Progenitor cell of endocrine pancreas (in vitro differentiated cells): ENCODE results near the gene PLA2G10. TPM values are rescaled to one million over a fixed set of nuclear protein-coding genes. Genes with fewer than 3 reads are reported as not detected.
"Not testable (repeated sequence)": the region's sequence is repeated elsewhere in the genome, so short reads cannot be mapped to it uniquely, and the experiment has no call there.

Source experiments
- DNase-seq: peaks from one replicate; pipeline ENCODE4 v3.0.0; 2021; ENCODE audit warnings: low spot score; ENCODE audit not compliant: unreplicated experiment
- H3K27ac Mint-ChIP-seq: 2 replicates; pipeline ENCODE4 v1.8.0; 2021; ENCODE audit warnings: mild to moderate bottlenecking, moderate library complexity, mixed read lengths
- H3K27me3 Mint-ChIP-seq: 2 replicates; pipeline ENCODE4 v1.8.0; 2021; ENCODE audit warnings: mixed read lengths
- H3K36me3 Mint-ChIP-seq: 2 replicates; pipeline ENCODE4 v1.8.0; 2022; ENCODE audit warnings: mixed read lengths; ENCODE audit not compliant: insufficient read depth
- H3K4me1 Mint-ChIP-seq: 2 replicates; pipeline ENCODE4 v1.8.0; 2021; ENCODE audit warnings: low read depth, mixed read lengths
- H3K4me3 Mint-ChIP-seq: 2 replicates; pipeline ENCODE4 v1.8.0; 2021; ENCODE audit warnings: low read depth, mild to moderate bottlenecking, moderate library complexity, mixed read lengths
- H3K9me3 Mint-ChIP-seq: 2 replicates; pipeline ENCODE4 v1.8.0; 2021; ENCODE audit warnings: low read depth, mixed read lengths
- total RNA-seq: library from RNA; stranded (reverse); gene quantifications from 2 replicates; pipeline ENCODE4 v1.2.1, GENCODE V29; 2021
- TF ChIP-seq, protein P1 (sequence below): fragments of 200-600 bp; sonication (generic); IDR thresholded peaks from one replicate; pipeline ENCODE4 v1.5.0; 2021; ENCODE audit warnings: antibody characterized with exemption, mild to moderate bottlenecking; ENCODE audit not compliant: unreplicated experiment

Gene PLA2G10
- total RNA-seq, 1 donor from 2014 or later = 2.2 TPM

DNA sequence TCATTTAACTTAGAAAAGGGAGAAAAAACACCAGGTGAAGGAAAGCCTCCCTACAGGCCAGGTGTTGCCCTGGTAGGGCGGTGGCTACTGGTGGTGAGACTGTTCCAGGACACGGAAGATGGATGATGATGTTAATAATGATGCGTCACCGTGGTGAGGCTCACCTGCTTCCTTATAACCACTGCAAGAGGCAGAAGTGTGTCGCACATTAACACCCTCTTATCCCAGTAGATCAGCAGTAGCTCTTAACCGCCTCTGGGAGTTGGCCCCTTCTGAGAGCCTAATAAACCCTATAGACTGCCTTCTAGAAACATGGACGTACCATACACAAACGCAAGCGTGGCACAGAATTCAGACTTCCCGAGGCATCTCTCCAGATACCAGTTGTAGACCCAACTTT lies 53.6 kb downstream of the PLA2G10 start:
- peaks cover 10% of the 10 kb centered on the region for H3K36me3 Mint-ChIP-seq

DNA sequence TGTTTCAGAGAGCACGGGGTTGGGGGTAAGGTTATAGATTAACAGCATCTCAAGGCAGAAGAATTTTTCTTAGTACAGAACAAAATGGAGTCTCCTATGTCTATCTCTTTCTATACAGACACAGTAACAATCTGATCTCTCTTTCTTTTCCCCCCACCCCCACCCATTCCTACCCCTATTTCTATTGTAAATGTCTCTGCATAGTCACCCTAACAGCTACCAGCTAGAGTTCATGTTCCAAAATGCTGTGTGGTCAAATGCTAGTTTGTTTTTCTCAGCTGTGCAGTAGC lies 57.2 kb downstream of the PLA2G10 start:
- peaks cover 50% of the 10 kb centered on the region for H3K4me1 Mint-ChIP-seq
- H3K27me3 Mint-ChIP-seq, H3K36me3 Mint-ChIP-seq, DNase-seq, H3K9me3 Mint-ChIP-seq: not testable (repeated sequence)
- peak overlapping the region; percentile 97 for H3K27ac Mint-ChIP-seq
- peak overlapping the region; percentile 53 for H3K4me3 Mint-ChIP-seq

More for the DNA sequence above, 53.6 kb downstream of the PLA2G10 start:
- Mint-ChIP-seq H3K9me3 (no peaks in the 10 kb centered on the region), H3K4me3 (no peak overlapping the region), H3K27me3 (no peaks in the 10 kb centered on the region), H3K27ac (peak overlapping the region; percentile 25), H3K4me1 (peaks cover 35% of the 10 kb centered on the region)
- no peak for DNase-seq
- TF ChIP-seq, protein P1, sequence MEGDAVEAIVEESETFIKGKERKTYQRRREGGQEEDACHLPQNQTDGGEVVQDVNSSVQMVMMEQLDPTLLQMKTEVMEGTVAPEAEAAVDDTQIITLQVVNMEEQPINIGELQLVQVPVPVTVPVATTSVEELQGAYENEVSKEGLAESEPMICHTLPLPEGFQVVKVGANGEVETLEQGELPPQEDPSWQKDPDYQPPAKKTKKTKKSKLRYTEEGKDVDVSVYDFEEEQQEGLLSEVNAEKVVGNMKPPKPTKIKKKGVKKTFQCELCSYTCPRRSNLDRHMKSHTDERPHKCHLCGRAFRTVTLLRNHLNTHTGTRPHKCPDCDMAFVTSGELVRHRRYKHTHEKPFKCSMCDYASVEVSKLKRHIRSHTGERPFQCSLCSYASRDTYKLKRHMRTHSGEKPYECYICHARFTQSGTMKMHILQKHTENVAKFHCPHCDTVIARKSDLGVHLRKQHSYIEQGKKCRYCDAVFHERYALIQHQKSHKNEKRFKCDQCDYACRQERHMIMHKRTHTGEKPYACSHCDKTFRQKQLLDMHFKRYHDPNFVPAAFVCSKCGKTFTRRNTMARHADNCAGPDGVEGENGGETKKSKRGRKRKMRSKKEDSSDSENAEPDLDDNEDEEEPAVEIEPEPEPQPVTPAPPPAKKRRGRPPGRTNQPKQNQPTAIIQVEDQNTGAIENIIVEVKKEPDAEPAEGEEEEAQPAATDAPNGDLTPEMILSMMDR = no peak

DNA sequence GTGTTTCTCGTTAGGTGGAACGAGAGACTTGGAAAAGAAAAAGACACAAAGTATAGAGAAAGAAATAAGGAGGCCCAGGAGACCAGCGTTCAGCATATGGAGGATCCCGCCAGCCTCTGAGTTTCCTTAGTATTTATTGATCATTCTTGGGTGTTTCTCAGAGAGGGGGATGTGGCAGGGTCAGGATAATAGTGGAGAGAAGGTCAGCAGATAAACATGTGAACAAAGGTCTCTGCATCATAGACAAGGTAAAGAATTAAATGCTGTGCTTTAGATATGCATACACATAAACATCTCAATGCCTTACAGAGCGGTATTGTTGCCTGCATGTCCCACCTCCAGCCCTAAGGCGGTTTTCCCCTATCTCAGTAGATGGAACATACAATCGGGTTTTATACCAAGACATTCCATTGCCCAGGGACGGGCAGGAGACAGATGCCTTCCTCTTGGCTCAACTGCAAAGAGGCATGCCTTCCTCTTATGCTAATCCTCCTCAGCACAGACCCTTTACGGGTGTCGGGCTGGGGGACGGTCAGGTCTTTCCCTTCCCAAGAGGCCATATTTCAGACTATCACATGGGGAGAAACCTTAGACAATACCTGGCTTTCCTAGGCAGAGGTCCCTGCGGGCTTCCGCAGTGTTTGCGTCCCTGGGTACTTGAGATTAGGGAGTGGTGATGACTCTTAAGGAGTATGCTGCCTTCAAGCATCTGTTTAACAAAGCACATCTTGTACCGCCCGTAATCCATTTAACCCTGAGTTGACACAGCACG lies 57.7 kb downstream of the PLA2G10 start:
- Mint-ChIP-seq H3K27ac (peak overlapping the region; percentile 97), H3K4me1 (peaks cover 50% of the 10 kb centered on the region), H3K4me3 (peak overlapping the region; percentile 53)
- not testable (repeated sequence) for H3K9me3 Mint-ChIP-seq, H3K27me3 Mint-ChIP-seq, H3K36me3 Mint-ChIP-seq, DNase-seq

DNA sequence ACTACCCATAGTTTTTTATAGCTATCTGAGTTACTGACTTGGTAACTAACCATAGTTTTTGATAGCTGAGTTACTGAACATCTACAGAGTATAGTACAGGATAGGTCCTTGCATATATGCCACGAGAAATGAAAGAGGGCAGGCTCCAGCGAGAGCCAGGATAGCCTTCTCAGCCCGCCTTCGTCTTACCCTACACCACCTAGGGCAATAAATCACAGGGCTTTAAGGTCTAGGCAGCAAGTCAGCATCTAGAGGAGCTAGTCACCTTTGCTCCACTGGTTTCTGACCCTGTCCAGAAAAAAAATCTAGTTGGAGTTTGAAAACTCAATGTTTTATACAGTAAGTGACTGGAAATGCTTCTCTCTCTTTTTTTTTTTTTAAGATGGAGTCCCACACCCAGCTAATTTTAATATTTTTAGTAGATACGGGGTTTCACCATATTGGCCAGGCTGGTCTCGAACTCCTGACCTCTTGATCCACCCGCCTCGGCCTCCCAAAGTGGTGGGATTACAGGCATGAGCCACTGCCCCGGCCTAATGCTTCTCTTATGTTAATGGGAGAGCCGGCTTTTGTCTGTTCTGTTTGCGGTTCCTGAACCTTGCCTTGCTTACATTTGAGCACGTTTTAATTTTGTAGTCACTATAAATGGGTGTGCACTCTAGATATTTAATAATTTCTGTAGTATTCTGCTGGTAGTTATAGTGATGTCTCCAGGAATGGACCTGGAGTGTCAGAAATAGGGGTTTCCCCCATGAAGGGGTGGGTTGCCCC lies 58.5 kb downstream of the PLA2G10 start:
- no peaks in the 10 kb centered on the region for H3K27me3 Mint-ChIP-seq
- H3K36me3 Mint-ChIP-seq = peaks cover 7% of the 10 kb centered on the region
- peaks cover 44% of the 10 kb centered on the region for H3K4me1 Mint-ChIP-seq
- H3K4me3 Mint-ChIP-seq = peak overlapping the region; percentile 53
- TF ChIP-seq, protein P1 = no peak
- no peak for DNase-seq
- no peaks in the 10 kb centered on the region for H3K9me3 Mint-ChIP-seq
- H3K27ac Mint-ChIP-seq = peak overlapping the region; percentile 97

DNA sequence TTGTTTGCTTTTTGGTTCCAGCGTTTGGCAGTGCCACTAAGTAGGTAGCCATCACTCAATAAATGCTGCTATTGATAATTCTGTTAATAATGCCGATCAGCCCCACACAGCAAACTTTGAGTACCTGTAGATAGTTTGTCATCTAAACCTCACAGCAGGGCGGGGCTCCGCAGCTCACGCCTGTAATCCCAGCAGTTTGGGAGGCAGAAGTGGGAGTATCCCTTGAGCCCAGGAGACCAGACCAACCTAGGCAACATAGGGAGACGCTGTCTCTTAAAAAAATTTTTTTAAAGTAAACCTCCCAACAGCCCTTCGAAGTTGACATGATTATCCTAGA lies 59.8 kb downstream of the PLA2G10 start:
- peaks cover 4% of the 10 kb centered on the region for H3K9me3 Mint-ChIP-seq
- H3K4me1 Mint-ChIP-seq = peaks cover 38% of the 10 kb centered on the region
- peak overlapping the region; percentile 100 for H3K27ac Mint-ChIP-seq
- DNase-seq = no peak
- TF ChIP-seq, protein P1 = no peak
- peak overlapping the region; percentile 100 for H3K4me3 Mint-ChIP-seq
- H3K27me3 Mint-ChIP-seq = no peaks in the 10 kb centered on the region
- peaks cover 4% of the 10 kb centered on the region for H3K36me3 Mint-ChIP-seq

DNA sequence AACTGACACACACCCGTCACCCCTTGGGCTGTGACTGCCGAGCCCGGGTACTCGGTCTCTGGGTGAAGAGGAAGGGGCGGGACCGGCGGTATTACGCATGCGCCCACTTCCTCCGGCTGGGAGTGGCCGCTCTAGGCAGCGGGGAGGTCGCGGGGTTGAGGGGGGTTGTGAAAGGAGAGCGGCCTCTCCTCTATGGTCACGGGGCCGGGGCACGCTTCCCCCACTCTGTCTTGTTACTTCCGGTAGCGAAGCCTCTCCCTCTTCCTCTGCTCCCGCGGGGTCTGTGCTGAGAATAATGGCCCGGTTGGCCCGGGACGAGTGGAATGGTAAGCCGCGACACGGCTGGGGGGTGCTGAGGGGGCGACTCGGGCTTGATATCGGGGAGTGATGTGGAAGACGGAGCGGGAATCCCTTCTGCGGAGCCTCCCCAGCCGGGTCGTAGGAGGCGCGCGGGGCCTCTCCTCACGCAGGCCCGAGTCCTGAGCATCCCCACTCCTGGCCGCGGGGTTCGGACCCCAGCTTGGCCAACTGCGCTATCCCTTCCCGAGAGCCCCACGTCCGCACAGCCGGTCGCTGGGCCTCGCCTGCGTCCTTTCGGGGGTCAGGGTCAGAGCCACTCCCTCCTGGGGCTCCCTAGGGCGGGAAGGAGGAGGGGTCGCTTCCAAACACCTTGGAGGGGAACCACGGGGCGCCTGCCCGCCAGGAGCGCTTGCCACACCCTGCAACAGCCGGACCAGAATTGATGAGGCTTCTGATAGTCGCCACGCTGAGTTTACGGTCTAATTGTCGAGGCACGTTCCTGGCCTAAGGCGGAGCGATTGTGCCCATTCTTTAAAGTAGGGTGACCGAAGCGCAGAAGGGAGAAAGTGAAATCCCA lies 61.2 kb downstream of the PLA2G10 start, which contains the start of gene BFAR:
TSS of gene BFAR (plus strand) at position 259 of the 877 bp plus-strand sequence. CDS start 11,396 bp downstream, outside the sequence.
- peak within 1 kb of the TSS; percentile 100 for H3K27ac Mint-ChIP-seq
- TF ChIP-seq, protein P1 = no peak
- H3K36me3 Mint-ChIP-seq = peaks cover 2% of the 10 kb centered on the region
- H3K4me1 Mint-ChIP-seq = peaks cover 45% of the 10 kb centered on the region
- no peaks in the 10 kb centered on the region for H3K27me3 Mint-ChIP-seq
- peaks cover 4% of the 10 kb centered on the region for H3K9me3 Mint-ChIP-seq
- peak within 1 kb of the TSS; percentile 100 for H3K4me3 Mint-ChIP-seq
- peak; percentile 99 for DNase-seq

DNA sequence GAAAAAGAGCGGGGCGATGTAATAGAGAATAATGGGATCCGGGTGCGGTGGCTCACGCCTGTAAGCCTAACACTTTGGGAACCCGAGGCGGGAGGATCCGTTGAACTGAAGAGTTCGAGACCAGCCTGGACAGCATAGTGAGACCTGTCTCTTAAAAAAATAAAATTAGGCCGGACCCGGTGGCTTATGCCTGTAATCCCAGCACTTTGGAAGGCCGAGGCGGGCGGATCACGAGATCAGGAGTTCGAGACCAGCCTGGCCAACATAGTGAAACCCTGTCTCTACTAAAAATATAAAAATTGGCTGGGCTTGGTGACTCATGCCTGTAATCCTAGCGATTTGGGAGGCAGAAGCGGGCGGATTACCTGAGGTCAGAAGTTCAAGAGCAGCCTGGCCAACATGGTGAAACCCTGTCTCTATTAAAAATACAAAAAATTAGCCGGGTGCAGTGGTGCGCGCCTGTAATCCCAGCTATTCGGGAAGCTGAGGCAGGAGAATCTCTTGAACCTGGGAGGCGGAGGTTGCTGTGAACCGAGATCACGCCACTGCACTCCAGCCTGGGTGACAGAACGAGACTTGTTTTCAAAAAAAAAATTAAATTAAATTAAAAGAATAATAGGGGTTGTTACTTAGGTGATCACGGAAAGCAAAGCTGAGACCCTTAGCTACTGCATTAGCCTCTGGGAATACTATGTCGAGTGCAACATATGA lies 63.3 kb downstream of the PLA2G10 start:
- not testable (repeated sequence) for H3K36me3 Mint-ChIP-seq, DNase-seq, H3K9me3 Mint-ChIP-seq, H3K27me3 Mint-ChIP-seq
- Mint-ChIP-seq H3K27ac (peak overlapping the region; percentile 93), H3K4me1 (peaks cover 27% of the 10 kb centered on the region), H3K4me3 (peak overlapping the region; percentile 100)
